Mesenchymal stem cell (in vitro differentiated cells and primary cell): ENCODE results near the gene TMEM45A.

Experiments
- DNase-seq: peaks from one replicate; pipeline ENCODE4 v3.0.0-alpha.2; 2013
- H2AFZ ChIP-seq: one replicate; pipeline ENCODE4 v1.6.1; 2013; ENCODE audit warnings: low read depth, mild to moderate bottlenecking, control low read depth, inconsistent platforms, low read length, moderate library complexity
- H2AK5ac ChIP-seq: 2 replicates; pipeline ENCODE4 v1.6.1; 2013; ENCODE audit warnings: low read length, moderate library complexity, mild to moderate bottlenecking, inconsistent platforms; ENCODE audit not compliant: severe bottlenecking
- H2BK120ac ChIP-seq: one replicate; pipeline ENCODE4 v1.6.1; 2013; ENCODE audit warnings: low read depth, mild to moderate bottlenecking, inconsistent platforms, low read length, moderate library complexity
- H2BK12ac ChIP-seq, 2 experiments: one replicate each; pipeline ENCODE4 v1.6.1; 2013; ENCODE audit warnings: inconsistent platforms in 2 of 2, low read length in 2 of 2, mild to moderate bottlenecking in 2 of 2, moderate library complexity in 2 of 2, control low read depth in 1 of 2
- H2BK15ac ChIP-seq: one replicate; pipeline ENCODE4 v1.6.1; 2013; ENCODE audit warnings: mild to moderate bottlenecking, low read depth, inconsistent platforms; ENCODE audit not compliant: poor library complexity, severe bottlenecking
- H2BK5ac ChIP-seq: 2 replicates; pipeline ENCODE4 v1.6.1; 2013; ENCODE audit warnings: low read depth, mild to moderate bottlenecking, low read length, control low read depth, inconsistent platforms; ENCODE audit not compliant: poor library complexity, severe bottlenecking
- H3K14ac ChIP-seq, 2 experiments: one replicate each; pipeline ENCODE4 v1.6.1; 2013; ENCODE audit warnings: inconsistent platforms in 2 of 2, low read length in 2 of 2, control low read depth in 1 of 2, mild to moderate bottlenecking in 1 of 2, moderate library complexity in 1 of 2
- H3K18ac ChIP-seq, 2 experiments: one replicate each; pipeline ENCODE4 v1.6.1; 2013; ENCODE audit warnings: inconsistent platforms in 2 of 2, low read length in 2 of 2, control low read depth in 1 of 2, low read depth in 1 of 2, mild to moderate bottlenecking in 1 of 2
- H3K23ac ChIP-seq, 2 experiments: one replicate each; pipeline ENCODE4 v1.6.1; 2013; ENCODE audit warnings: inconsistent platforms in 2 of 2, low read length in 2 of 2, mild to moderate bottlenecking in 2 of 2, moderate library complexity in 2 of 2, control low read depth in 1 of 2
- H3K27ac ChIP-seq: 2 replicates; pipeline ENCODE4 v1.5.1; 2013; ENCODE audit warnings: mild to moderate bottlenecking, moderate library complexity, low read length, control low read depth, inconsistent platforms; ENCODE audit not compliant: poor library complexity, severe bottlenecking
- H3K27me3 ChIP-seq, 2 experiments: 2 replicates each; pipeline versions ENCODE4 v1.6.1 to v1.7.0; 2013; ENCODE audit warnings: low read length in 2 of 2, mild to moderate bottlenecking in 2 of 2, moderate library complexity in 2 of 2, control low read depth in 1 of 2, inconsistent platforms in 1 of 2; ENCODE audit not compliant: control insufficient read depth in 1 of 2, insufficient read depth in 1 of 2
- H3K36me3 ChIP-seq, 2 experiments: 2 replicates each; pipeline versions ENCODE4 v1.6.1 to v1.7.0; 2013; ENCODE audit warnings: low read length in 2 of 2, control low read depth in 1 of 2, inconsistent platforms in 1 of 2, low read depth in 1 of 2, mild to moderate bottlenecking in 1 of 2; ENCODE audit not compliant: insufficient read depth in 2 of 2, control insufficient read depth in 1 of 2
- H3K4ac ChIP-seq, 2 experiments: one replicate each; pipeline ENCODE4 v1.6.1; 2013; ENCODE audit warnings: inconsistent platforms in 2 of 2, low read length in 2 of 2, mild to moderate bottlenecking in 2 of 2, moderate library complexity in 2 of 2, control low read depth in 1 of 2, low read depth in 1 of 2
- H3K4me1 ChIP-seq: 2 replicates; pipeline ENCODE4 v1.6.1; 2013; ENCODE audit warnings: low read depth, low read length, control low read depth; ENCODE audit not compliant: control insufficient read depth, insufficient read depth
- H3K4me2 ChIP-seq: 2 replicates; pipeline ENCODE4 v1.6.1; 2013; ENCODE audit warnings: low read length, mild to moderate bottlenecking, inconsistent platforms; ENCODE audit not compliant: poor library complexity, severe bottlenecking
- H3K4me3 ChIP-seq, 2 experiments: 2 replicates each; pipeline versions ENCODE4 v1.5.1 to v1.7.0; 2013; ENCODE audit warnings: low read length in 2 of 2, mild to moderate bottlenecking in 2 of 2, control low read depth in 1 of 2, low read depth in 1 of 2; ENCODE audit not compliant: insufficient read depth in 1 of 2
- H3K79me1 ChIP-seq: replicated peaks from 2 replicates; pipeline ENCODE4 v1.6.1; 2013; ENCODE audit warnings: mild to moderate bottlenecking, control low read depth, low read length, inconsistent platforms; ENCODE audit not compliant: poor library complexity, severe bottlenecking
- H3K9ac ChIP-seq: 2 replicates; pipeline ENCODE4 v1.7.0; 2013; ENCODE audit warnings: mild to moderate bottlenecking, low read length, moderate library complexity
- H3K9me3 ChIP-seq: 2 replicates; pipeline ENCODE4 v1.7.0; 2013; ENCODE audit warnings: mild to moderate bottlenecking, low read length; ENCODE audit not compliant: control insufficient read depth
- H4K8ac ChIP-seq: one replicate; pipeline ENCODE4 v1.6.1; 2013; ENCODE audit warnings: inconsistent platforms, mild to moderate bottlenecking, low read length, moderate library complexity
- H4K91ac ChIP-seq: one replicate; pipeline ENCODE4 v1.6.1; 2013; ENCODE audit warnings: mild to moderate bottlenecking, low read length, inconsistent platforms
- WGBS: methylation state at CpG from one replicate; pipeline ENCODE4 v1.1.7; 2013; ENCODE audit warnings: mixed read lengths; 5-methylcytosine and 5-hydroxymethylcytosine counted together

The TMEM45A gene

GRCh38 chr3:100556673-100557310, 64.4 kb downstream of the TMEM45A start:
- 68% methylated on average over 2 of the region's 2 CpGs for WGBS

GRCh38 chr3:100558233-100558632, 65.8 kb downstream of the TMEM45A start:
- no peak for DNase-seq
- H3K18ac ChIP-seq, result no peak overlapping the region
- WGBS, result 95% methylated on average over 6 of the region's 7 CpGs

More at GRCh38 chr3:100556673-100557310, 64.4 kb downstream of the TMEM45A start:
- no peaks in the 10 kb centered on the region for H3K27me3 ChIP-seq
- H3K14ac ChIP-seq, result no peak overlapping the region
- no peak overlapping the region for H3K27ac ChIP-seq
- H4K91ac ChIP-seq, result no peak overlapping the region
- H3K4me3 ChIP-seq, result no peak overlapping the region
- no peak overlapping the region for H2BK120ac ChIP-seq
- no peaks in the 10 kb centered on the region for H3K4me1 ChIP-seq
- H3K23ac ChIP-seq, result no peak overlapping the region
- H2BK12ac ChIP-seq, result no peak overlapping the region
- H4K8ac ChIP-seq, result no peak overlapping the region
- H2BK5ac ChIP-seq, result no peak overlapping the region
- no peak overlapping the region for H3K4me2 ChIP-seq
- H3K9me3 ChIP-seq, result no peaks in the 10 kb centered on the region
- H3K18ac ChIP-seq, result no peak overlapping the region
- H3K4ac ChIP-seq, result no peak overlapping the region
- no peak overlapping the region for H2AFZ ChIP-seq
- DNase-seq, result peak; percentile 26
- peaks cover 0 to 6% of the 10 kb centered on the region in 2 experiments for H3K36me3 ChIP-seq
- H2AK5ac ChIP-seq, result no peak overlapping the region
- peak overlapping the region; percentile 47 for H3K9ac ChIP-seq
- H3K79me1 ChIP-seq, result peaks cover 4% of the 10 kb centered on the region
- no peak overlapping the region for H2BK15ac ChIP-seq

GRCh38 chr3:100560426-100560825, 68.0 kb downstream of the TMEM45A start:
- peaks cover 0 to 6% of the 10 kb centered on the region in 2 experiments for H3K36me3 ChIP-seq
- no peak overlapping the region for H3K4me3 ChIP-seq
- no peak overlapping the region for H3K18ac ChIP-seq
- H4K91ac ChIP-seq, result no peak overlapping the region
- H3K27ac ChIP-seq, result no peak overlapping the region
- H2BK120ac ChIP-seq, result no peak overlapping the region
- no peak overlapping the region for H3K4me2 ChIP-seq
- H3K23ac ChIP-seq, result no peak overlapping the region
- no peak overlapping the region for H4K8ac ChIP-seq
- H2BK15ac ChIP-seq, result no peak overlapping the region
- no peak overlapping the region for H2BK5ac ChIP-seq
- peaks cover 3% of the 10 kb centered on the region for H3K79me1 ChIP-seq
- H3K9ac ChIP-seq, result no peak overlapping the region
- DNase-seq, result no peak
- H3K14ac ChIP-seq, result no peak overlapping the region
- no peak overlapping the region for H2AFZ ChIP-seq
- 99% methylated on average over 4 of the region's 4 CpGs for WGBS
- H3K4ac ChIP-seq, result no peak overlapping the region
- no peaks in the 10 kb centered on the region for H3K4me1 ChIP-seq
- H2BK12ac ChIP-seq, result no peak overlapping the region
- H3K9me3 ChIP-seq, result no peaks in the 10 kb centered on the region
- H3K27me3 ChIP-seq, result no peaks in the 10 kb centered on the region
- no peak overlapping the region for H2AK5ac ChIP-seq

More at GRCh38 chr3:100558233-100558632, 65.8 kb downstream of the TMEM45A start:
- H2BK5ac ChIP-seq, result no peak overlapping the region
- no peak overlapping the region for H3K9ac ChIP-seq
- H4K8ac ChIP-seq, result no peak overlapping the region
- H3K9me3 ChIP-seq, result no peaks in the 10 kb centered on the region
- H3K4me2 ChIP-seq, result no peak overlapping the region
- H2BK15ac ChIP-seq, result no peak overlapping the region
- no peak overlapping the region for H2AK5ac ChIP-seq
- H2BK12ac ChIP-seq, result no peak overlapping the region
- no peak overlapping the region for H3K23ac ChIP-seq
- H3K4me3 ChIP-seq, result no peak overlapping the region
- no peak overlapping the region for H2AFZ ChIP-seq
- no peak overlapping the region for H3K14ac ChIP-seq
- peaks cover 0 to 6% of the 10 kb centered on the region in 2 experiments for H3K36me3 ChIP-seq
- no peak overlapping the region for H2BK120ac ChIP-seq
- H3K27ac ChIP-seq, result no peak overlapping the region
- no peaks in the 10 kb centered on the region for H3K27me3 ChIP-seq
- no peaks in the 10 kb centered on the region for H3K4me1 ChIP-seq
- H4K91ac ChIP-seq, result no peak overlapping the region
- no peak overlapping the region for H3K4ac ChIP-seq
- H3K79me1 ChIP-seq, result peaks cover 5% of the 10 kb centered on the region

GRCh38 chr3:100561459-100562158, 69.2 kb downstream of the TMEM45A start:
- H2AK5ac ChIP-seq, result no peak overlapping the region
- H2BK15ac ChIP-seq, result no peak overlapping the region
- H3K23ac ChIP-seq, result no peak overlapping the region
- H3K9me3 ChIP-seq, result no peaks in the 10 kb centered on the region
- H4K91ac ChIP-seq, result no peak overlapping the region
- no peaks in the 10 kb centered on the region for H3K27me3 ChIP-seq
- no peak overlapping the region for H2BK5ac ChIP-seq
- 92% methylated on average over 7 of the region's 7 CpGs for WGBS
- H2BK120ac ChIP-seq, result no peak overlapping the region
- no peak overlapping the region for H2BK12ac ChIP-seq
- no peaks in the 10 kb centered on the region for H3K4me1 ChIP-seq
- H3K4ac ChIP-seq, result no peak overlapping the region
- H3K4me3 ChIP-seq, result peak overlapping the region in 1 of 2 experiments; percentile 57
- H3K27ac ChIP-seq, result no peak overlapping the region
- peak overlapping the region; percentile 75 for H3K9ac ChIP-seq
- no peak overlapping the region for H3K14ac ChIP-seq
- no peak overlapping the region for H4K8ac ChIP-seq
- H3K4me2 ChIP-seq, result no peak overlapping the region
- peak; percentile 45 for DNase-seq
- H2AFZ ChIP-seq, result no peak overlapping the region
- peaks cover 0 to 6% of the 10 kb centered on the region in 2 experiments for H3K36me3 ChIP-seq
- peaks cover 3% of the 10 kb centered on the region for H3K79me1 ChIP-seq
- no peak overlapping the region for H3K18ac ChIP-seq
